Measurements from ENCODE around the gene POLR1G.

DNA sequence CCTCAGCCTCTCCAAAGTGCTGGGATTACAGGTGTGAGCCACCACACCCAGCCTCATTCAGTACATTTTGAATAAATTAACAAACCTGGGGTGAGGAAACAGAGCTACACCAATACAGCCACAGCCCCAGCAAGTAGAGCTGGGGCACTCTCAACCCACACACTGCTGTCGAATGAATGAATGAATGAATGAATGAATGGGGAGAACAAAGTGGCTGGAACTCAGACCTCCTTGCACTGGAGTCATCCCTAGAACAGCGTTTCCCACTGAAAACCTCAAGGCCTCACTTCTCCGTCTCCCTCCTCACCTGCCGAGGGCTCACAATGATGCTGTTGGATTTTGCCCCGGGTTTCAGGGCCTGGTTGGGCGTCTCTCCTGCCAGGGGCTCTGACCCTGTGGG, 14.4 kb downstream of the POLR1G start:
- TF ChIP-seq, protein P1, sequence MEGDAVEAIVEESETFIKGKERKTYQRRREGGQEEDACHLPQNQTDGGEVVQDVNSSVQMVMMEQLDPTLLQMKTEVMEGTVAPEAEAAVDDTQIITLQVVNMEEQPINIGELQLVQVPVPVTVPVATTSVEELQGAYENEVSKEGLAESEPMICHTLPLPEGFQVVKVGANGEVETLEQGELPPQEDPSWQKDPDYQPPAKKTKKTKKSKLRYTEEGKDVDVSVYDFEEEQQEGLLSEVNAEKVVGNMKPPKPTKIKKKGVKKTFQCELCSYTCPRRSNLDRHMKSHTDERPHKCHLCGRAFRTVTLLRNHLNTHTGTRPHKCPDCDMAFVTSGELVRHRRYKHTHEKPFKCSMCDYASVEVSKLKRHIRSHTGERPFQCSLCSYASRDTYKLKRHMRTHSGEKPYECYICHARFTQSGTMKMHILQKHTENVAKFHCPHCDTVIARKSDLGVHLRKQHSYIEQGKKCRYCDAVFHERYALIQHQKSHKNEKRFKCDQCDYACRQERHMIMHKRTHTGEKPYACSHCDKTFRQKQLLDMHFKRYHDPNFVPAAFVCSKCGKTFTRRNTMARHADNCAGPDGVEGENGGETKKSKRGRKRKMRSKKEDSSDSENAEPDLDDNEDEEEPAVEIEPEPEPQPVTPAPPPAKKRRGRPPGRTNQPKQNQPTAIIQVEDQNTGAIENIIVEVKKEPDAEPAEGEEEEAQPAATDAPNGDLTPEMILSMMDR (IDR thresholded peaks at IDR 0.05): no peak
- no peak for TF ChIP-seq POLR2AphosphoS5 (IDR thresholded peaks at IDR 0.05)

Measured in prostate gland (tissue), 2 donors.